Right lobe of liver (tissue), 6 donors: ENCODE measurements around the gene MACF1. TPM values are rescaled to one million over a fixed set of nuclear protein-coding genes. Genes with fewer than 3 reads are reported as not detected.

Experiments used
- ATAC-seq, 4 donors: fragments of 200-7000 bp; cut with Tn5 transposase; one replicate each; pipeline ENCODE4 v1.9.1; 2020; ENCODE audit warnings: mild to moderate bottlenecking in 4 of 4, moderate library complexity in 4 of 4
- DNase-seq, 3 donors: peaks; one replicate each; pipeline ENCODE4 v3.0.0-alpha.2; 2020
- H3K27ac ChIP-seq, 3 donors: fragments of 200-600 bp; one replicate each; pipeline ENCODE4 v1.8.0; 2022
- H3K27me3 ChIP-seq, 2 donors: fragments of 200-600 bp; one replicate each; pipeline ENCODE4 v1.8.0; 2022
- H3K36me3 ChIP-seq, 4 donors: fragments of 200-600 bp; sonication (generic) in 1 of 4; one replicate each; pipeline versions ENCODE4 v1.5.1 to v1.8.0; 2017 to 2022; ENCODE audit warnings: control low read depth in 1 of 4
- H3K4me1 ChIP-seq, 4 donors: fragments of 200-600 bp; sonication (generic) in 1 of 4; one replicate each; pipeline versions ENCODE4 v1.5.1 to v1.8.0; 2017 to 2022; ENCODE audit warnings: control low read depth in 1 of 4
- H3K4me3 ChIP-seq, 3 donors: fragments of 200-600 bp; one replicate each; pipeline ENCODE4 v1.8.0; 2022
- H3K9me3 ChIP-seq, 4 donors: fragments of 200-600 bp; sonication (generic) in 1 of 4; one replicate each; pipeline versions ENCODE4 v1.5.1 to v1.8.0; 2017 to 2022; ENCODE audit warnings: control low read depth in 1 of 4
- CTCF ChIP-seq, 4 donors: fragments of 200-600 bp in 3 of 4; fragments of 450-650 bp in 1 of 4; IDR thresholded peaks; one replicate each; pipeline versions ENCODE4 v1.5.1 to v1.8.0; 2016 to 2022; ENCODE audit warnings: antibody characterized with exemption in 4 of 4, mild to moderate bottlenecking in 2 of 4
- POLR2A ChIP-seq: fragments of 450-650 bp; IDR thresholded peaks from one replicate; pipeline ENCODE4 v1.6.1; 2017; ENCODE audit warnings: antibody characterized with exemption, mild to moderate bottlenecking
- WGBS: methylation state at CpG from one replicate; pipeline ENCODE4 v1.1.6; 2018; ENCODE audit warnings: low coverage, low lambda C conversion rate; ENCODE audit not compliant: insufficient coverage; ENCODE audit errors: missing lambda C conversion rate; 5-methylcytosine and 5-hydroxymethylcytosine counted together
- intact Hi-C, 2 donors: fragments of 100-400 bp; cut with DNase I; formaldehyde crosslinking; loops; one replicate each; pipeline versions ENCODE4 v1.11.2 to v1.14.1; 2022
- total RNA-seq, 6 experiments: library from RNA; depleted of rRNA in 2 of 6; stranded (reverse); fragments of >200 nt in 2 of 6; fragmentation: NEBNext Ultra II Directional in 3 of 6; extraction: Animal tissue kit (Norgen Biotek cat#: 25700) in 3 of 6; gene quantifications; one replicate each; pipeline versions ENCODE4 v1.1.0 to v1.2.4, GENCODE V29; 2016 to 2023
- donor health status: DM: no; HTN: yes; CAD: no.
- donor health status: DM: no; HTN: no; CAD: no.
- donor health status: DM: no; HTN: no; CAD: no.
- donor health status: DM: no; HTN: yes; CAD: no.
- donor health status: DM: no; HTN: yes; CAD: no.

Gene MACF1
- total RNA-seq, 6 experiments from 2014 or later = 78.4 to 141 (median 100) TPM

- Histone ChIP-seq H3K9me3 (no peaks in the 10 kb centered on the region), H3K27ac (no peak overlapping the region), H3K27me3 (no peaks in the 10 kb centered on the region), H3K4me3 (no peak overlapping the region), H3K36me3 (peaks cover 0 to 54% (median 21%) of the 10 kb centered on the region in 4 donors), H3K4me1 (no peaks in the 10 kb centered on the region)
- no peak for TF ChIP-seq CTCF (IDR thresholded peaks at IDR 0.05)
- no peak for TF ChIP-seq POLR2A
- intact Hi-C loops = no loop called here
- DNase-seq = no peak
- no peak for ATAC-seq
- WGBS = 85% methylated on average over 3 of the region's 3 CpGs
Observed at GRCh38 chr1:39342776-39343175, 138.3 kb downstream of the MACF1 start.

DNA sequence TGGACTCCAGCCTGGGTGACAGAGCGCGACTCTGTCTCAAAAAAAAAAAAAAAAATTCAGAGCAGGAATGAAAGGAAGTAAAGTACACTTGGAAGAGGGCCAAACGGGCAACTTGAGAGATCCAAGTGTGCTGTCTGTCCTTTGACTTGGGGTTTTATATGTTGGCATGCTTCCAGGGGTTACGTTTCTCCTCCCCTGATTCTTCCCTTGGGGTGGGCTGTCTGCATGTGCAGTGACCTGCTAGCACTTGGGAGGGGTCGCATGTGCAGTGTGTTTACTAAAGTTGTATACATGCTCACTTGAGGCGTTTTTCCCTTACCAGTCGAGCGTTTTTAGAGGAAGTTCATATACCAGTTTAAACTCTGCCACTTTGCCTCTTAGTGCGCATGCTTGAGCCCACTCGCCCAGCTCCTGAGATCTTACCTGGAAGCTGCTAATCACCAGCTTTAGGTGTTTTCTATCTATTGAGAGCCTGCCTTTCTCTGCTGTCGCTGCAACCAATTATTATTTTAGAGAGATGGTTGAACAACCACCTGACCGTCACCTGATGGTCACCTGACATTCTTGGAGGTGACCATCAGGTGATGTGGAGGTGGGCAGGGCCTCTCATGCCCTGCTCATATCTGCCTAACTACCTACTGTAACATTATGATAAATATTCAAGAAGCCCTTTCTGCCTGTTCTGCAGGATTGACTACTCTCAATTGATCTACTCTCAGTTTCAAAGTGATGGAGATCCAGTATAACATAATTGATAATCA, 140.1 kb downstream of the MACF1 start:
- WGBS = 66% methylated on average over 12 of the region's 12 CpGs
- intact Hi-C loops = no loop called here
- no peak overlapping the region for H3K4me3 ChIP-seq
- DNase-seq (no peak), ATAC-seq (no peak)
- no peaks in the 10 kb centered on the region for H3K4me1 ChIP-seq
- no peaks in the 10 kb centered on the region for H3K9me3 ChIP-seq
- H3K27ac ChIP-seq = no peak overlapping the region
- no peak for TF ChIP-seq POLR2A
- peaks cover 0 to 54% (median 35%) of the 10 kb centered on the region in 4 donors for H3K36me3 ChIP-seq
- no peaks in the 10 kb centered on the region for H3K27me3 ChIP-seq

GRCh38 chr1:39346872-39347271, 142.4 kb downstream of the MACF1 start:
- H3K9me3 ChIP-seq = no peaks in the 10 kb centered on the region
- H3K4me1 ChIP-seq = no peaks in the 10 kb centered on the region
- H3K27me3 ChIP-seq = no peaks in the 10 kb centered on the region
- TF ChIP-seq CTCF (IDR thresholded peaks at IDR 0.05) (no peak), POLR2A (no peak)
- no peak overlapping the region for H3K4me3 ChIP-seq
- WGBS = 33% methylated on average over 2 of the region's 2 CpGs
- no peak for DNase-seq
- intact Hi-C loops = no loop called here
- H3K27ac ChIP-seq = no peak overlapping the region
- H3K36me3 ChIP-seq = peaks cover 0 to 59% (median 25%) of the 10 kb centered on the region in 4 donors
- no peak for ATAC-seq

DNA sequence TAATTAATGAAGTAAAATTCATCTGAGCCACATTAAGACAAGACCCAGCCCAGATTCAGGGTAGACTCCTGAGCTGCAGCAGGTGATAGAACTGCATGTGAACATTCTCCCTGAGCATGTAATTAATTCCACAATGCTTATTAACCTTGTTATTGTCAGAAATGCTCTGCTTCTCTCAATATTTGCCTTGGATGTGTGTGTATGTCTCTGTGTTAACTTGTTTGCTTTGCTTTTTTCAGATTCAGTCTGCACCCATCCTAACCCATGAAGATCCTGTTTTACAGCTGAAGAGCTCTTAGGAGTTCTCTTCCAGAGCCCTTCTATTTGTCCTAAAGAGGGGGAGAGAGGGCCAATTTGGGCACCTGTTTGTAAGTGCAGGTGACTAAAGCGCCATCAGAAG, 143.8 kb downstream of the MACF1 start:
- WGBS = 82% methylated on average over 1 of the region's 1 CpG
- Histone ChIP-seq H3K9me3 (no peaks in the 10 kb centered on the region), H3K27me3 (no peaks in the 10 kb centered on the region), H3K4me3 (no peak overlapping the region), H3K36me3 (peaks cover 0 to 73% (median 29%) of the 10 kb centered on the region in 4 donors), H3K27ac (no peak overlapping the region), H3K4me1 (no peaks in the 10 kb centered on the region)
- ATAC-seq (no peak), DNase-seq (no peak)
- intact Hi-C loops = no loop called here
- no peak for TF ChIP-seq CTCF (IDR thresholded peaks at IDR 0.05)
- TF ChIP-seq POLR2A = no peak

- Histone ChIP-seq H3K4me1 (no peaks in the 10 kb centered on the region), H3K9me3 (no peaks in the 10 kb centered on the region), H3K36me3 (peaks cover 8 to 93% (median 36%) of the 10 kb centered on the region in 4 donors), H3K4me3 (no peak overlapping the region), H3K27ac (no peak overlapping the region), H3K27me3 (no peaks in the 10 kb centered on the region)
- DNase-seq = no peak
- ATAC-seq = no peak
- TF ChIP-seq CTCF (IDR thresholded peaks at IDR 0.05) (no peak), POLR2A (no peak)
- intact Hi-C loops = no loop called here
- WGBS = 68% methylated on average over 3 of the region's 3 CpGs
Observed at GRCh38 chr1:39352881-39353280, 148.4 kb downstream of the MACF1 start.
